Vagina (tissue), 2 donors: ENCODE data around the gene SDR9C7. TPM values are rescaled to one million over a fixed set of nuclear protein-coding genes. Genes with fewer than 3 reads are reported as not detected.
"Not testable (repeated sequence)": the region's sequence is repeated elsewhere in the genome, so short reads cannot be mapped to it uniquely, and the experiment has no call there.

Experiments used
- DNase-seq, 2 donors: peaks; one replicate each; pipeline ENCODE4 v3.0.0-alpha.2; 2017; ENCODE audit errors: extremely low spot score in 2 of 2
- H3K27ac ChIP-seq: fragments of 200-600 bp; sonication (generic); one replicate; pipeline ENCODE4 v1.5.1; 2019
- H3K27me3 ChIP-seq: fragments of 200-600 bp; sonication (generic); one replicate; pipeline ENCODE4 v1.5.1; 2019
- H3K36me3 ChIP-seq, 2 donors: fragments of 200-600 bp; sonication (generic); one replicate each; pipeline ENCODE4 v1.5.1; 2017 to 2019
- H3K4me1 ChIP-seq: fragments of 200-600 bp; sonication (generic); one replicate; pipeline ENCODE4 v1.5.1; 2019
- H3K4me3 ChIP-seq, 2 donors: fragments of 200-600 bp; sonication (generic); 1 replicate in 1 of 2; 2 replicates in 1 of 2; pipeline ENCODE4 v1.5.1; 2016 to 2019
- H3K9me3 ChIP-seq: fragments of 200-600 bp; sonication (generic); one replicate; pipeline ENCODE4 v1.5.1; 2019
- CTCF ChIP-seq, 3 experiments: fragments of 450-650 bp in 2 of 3; fragments of 200-600 bp in 1 of 3; sonication (generic) in 1 of 3; IDR thresholded peaks; one replicate each; pipeline ENCODE4 v1.5.1; 2017 to 2019; ENCODE audit warnings: antibody characterized with exemption in 3 of 3, mild to moderate bottlenecking in 2 of 3, moderate library complexity in 2 of 3
- POLR2A ChIP-seq, 2 donors: fragments of 450-650 bp; IDR thresholded peaks; one replicate each; pipeline ENCODE4 v1.6.1; 2017; ENCODE audit warnings: antibody characterized with exemption in 2 of 2, mild to moderate bottlenecking in 2 of 2, moderate library complexity in 2 of 2
- POLR2AphosphoS5 ChIP-seq, 2 donors: sonication (generic); formaldehyde crosslinking; IDR thresholded peaks; one replicate each; pipeline ENCODE4 v1.9.0; 2017; ENCODE audit warnings: antibody characterized with exemption in 2 of 2, mild to moderate bottlenecking in 2 of 2, low read depth in 1 of 2; ENCODE audit not compliant: insufficient read depth in 1 of 2
- intact Hi-C: fragments of 100-400 bp; cut with DNase I; formaldehyde crosslinking; loops from one replicate; pipeline ENCODE4 v1.15.1; 2023
- total RNA-seq: library from RNA; depleted of rRNA; stranded (reverse); fragments of >200 nt; gene quantifications from one replicate; pipeline ENCODE4 v1.2.3, GENCODE V29; 2016

SDR9C7 gene
- total RNA-seq, 1 donor from 2014 or later, result 11.0 TPM

DNA sequence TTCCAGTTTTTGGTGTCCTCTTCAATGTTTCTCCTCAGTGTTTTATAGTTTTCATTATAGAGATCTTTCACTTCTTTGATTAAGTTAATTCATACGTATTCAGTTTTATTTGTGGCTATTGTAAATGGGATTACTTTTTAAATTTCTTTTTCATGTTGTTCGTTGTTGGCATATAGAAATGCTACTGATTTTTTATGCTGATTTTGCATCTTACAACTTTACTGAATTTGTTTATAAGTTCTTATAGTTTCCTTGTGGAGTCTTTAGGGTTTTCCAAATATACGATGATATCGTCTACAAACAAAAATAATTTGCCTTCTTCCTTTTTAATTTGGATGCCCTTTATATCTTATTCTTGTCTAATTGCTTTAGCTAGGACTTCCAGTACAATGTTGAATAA, 9.7 kb upstream of the SDR9C7 start:
- peaks cover 15% of the 10 kb centered on the region for H3K4me1 ChIP-seq
- intact Hi-C loops, result no loop called here

DNA sequence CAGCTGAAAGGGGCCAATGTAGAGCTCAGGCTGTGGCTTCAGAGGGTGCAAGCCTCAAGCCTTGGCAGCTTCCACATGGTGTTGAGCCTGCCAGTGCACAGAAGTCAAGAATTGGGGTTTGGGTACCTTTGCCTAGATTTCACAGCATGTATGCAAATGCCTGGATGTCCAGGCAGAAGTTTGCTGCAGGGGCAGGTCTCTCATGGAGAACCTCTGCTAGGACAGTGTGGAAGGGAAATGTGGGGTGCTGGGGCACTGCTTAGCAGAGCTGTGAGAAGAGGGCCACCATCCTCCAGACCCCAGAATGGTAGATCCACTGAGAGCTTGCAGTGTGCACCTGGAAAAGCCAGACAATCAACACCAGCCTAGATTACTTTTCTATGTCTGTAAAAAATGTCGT, 9.2 kb upstream of the SDR9C7 start:
- H3K9me3 ChIP-seq, H3K27me3 ChIP-seq, intact Hi-C loops, DNase-seq, H3K27ac ChIP-seq, H3K4me3 ChIP-seq, H3K36me3 ChIP-seq: not testable (repeated sequence)
- peaks cover 15% of the 10 kb centered on the region for H3K4me1 ChIP-seq

More for the DNA sequence above, 9.7 kb upstream of the SDR9C7 start:
- no peak for TF ChIP-seq CTCF (IDR thresholded peaks at IDR 0.05)
- TF ChIP-seq POLR2AphosphoS5 (IDR thresholded peaks at IDR 0.05; ENCODE audit: insufficient read depth in 1 of 2, low read depth in 1 of 2), result no peak
- no peak for TF ChIP-seq POLR2A (IDR thresholded peaks at IDR 0.05)
- H3K27me3 ChIP-seq, result no peaks in the 10 kb centered on the region
- no peak overlapping the region for H3K27ac ChIP-seq
- H3K4me3 ChIP-seq, result no peak overlapping the region
- no peaks in the 10 kb centered on the region for H3K36me3 ChIP-seq
- DNase-seq, result no peak
- H3K9me3 ChIP-seq, result no peaks in the 10 kb centered on the region

GRCh38 chr12:56941299-56942017, 7.2 kb upstream of the SDR9C7 start:
- Histone ChIP-seq H3K9me3 (no peaks in the 10 kb centered on the region), H3K4me1 (peaks cover 15% of the 10 kb centered on the region), H3K36me3 (no peaks in the 10 kb centered on the region), H3K27me3 (no peaks in the 10 kb centered on the region), H3K27ac (peak overlapping the region; percentile 72), H3K4me3 (no peak overlapping the region)
- peak; percentile 89 to 96 for DNase-seq
- TF ChIP-seq POLR2AphosphoS5 (IDR thresholded peaks at IDR 0.05; ENCODE audit: insufficient read depth in 1 of 2, low read depth in 1 of 2), result peak; percentile 21 to 70
- TF ChIP-seq CTCF (IDR thresholded peaks at IDR 0.05), result no peak
- no peak for TF ChIP-seq POLR2A (IDR thresholded peaks at IDR 0.05)
- intact Hi-C loops, result no loop called here

- H3K4me3 ChIP-seq, DNase-seq, H3K27me3 ChIP-seq, intact Hi-C loops, H3K27ac ChIP-seq, H3K9me3 ChIP-seq, H3K36me3 ChIP-seq: not testable (repeated sequence)
- peaks cover 15% of the 10 kb centered on the region for H3K4me1 ChIP-seq
Observed at GRCh38 chr12:56940942-56941298, 6.7 kb upstream of the SDR9C7 start.

- Histone ChIP-seq H3K27me3 (no peaks in the 10 kb centered on the region), H3K4me1 (peaks cover 13% of the 10 kb centered on the region), H3K27ac (no peak overlapping the region), H3K4me3 (no peak overlapping the region), H3K36me3 (no peaks in the 10 kb centered on the region), H3K9me3 (no peaks in the 10 kb centered on the region)
- intact Hi-C loops, result no loop called here
- no peak for DNase-seq
- TF ChIP-seq POLR2AphosphoS5 (IDR thresholded peaks at IDR 0.05; ENCODE audit: insufficient read depth in 1 of 2, low read depth in 1 of 2), result no peak
- no peak for TF ChIP-seq CTCF (IDR thresholded peaks at IDR 0.05)
- TF ChIP-seq POLR2A (IDR thresholded peaks at IDR 0.05), result no peak
Observed at GRCh38 chr12:56935752-56936151, 1.5 kb upstream of the SDR9C7 start.

DNA sequence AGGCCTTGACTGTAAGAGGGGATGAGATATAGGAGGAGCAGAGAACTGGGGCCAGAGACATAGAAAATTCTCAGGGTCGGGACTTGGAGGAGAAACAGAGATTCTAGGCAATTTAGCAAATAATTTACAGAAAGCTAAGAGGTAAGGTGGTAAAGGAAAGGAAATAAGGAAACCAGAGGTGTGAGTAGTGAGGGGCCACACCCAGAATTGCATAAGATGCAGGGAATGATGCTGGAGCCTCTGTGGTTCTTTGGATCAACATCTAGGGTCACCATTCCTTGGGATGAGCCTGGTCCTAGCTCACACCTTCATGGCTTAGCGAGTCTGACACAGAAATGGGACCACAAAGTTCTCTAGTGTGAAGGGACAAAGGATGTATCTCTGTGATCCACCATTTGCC, 949 bp upstream of the SDR9C7 start:
- no peaks in the 10 kb centered on the region for H3K27me3 ChIP-seq
- intact Hi-C loops, result no loop called here
- H3K36me3 ChIP-seq, result no peaks in the 10 kb centered on the region
- TF ChIP-seq POLR2A (IDR thresholded peaks at IDR 0.05) (no peak), CTCF (IDR thresholded peaks at IDR 0.05) (no peak), POLR2AphosphoS5 (IDR thresholded peaks at IDR 0.05; ENCODE audit: insufficient read depth in 1 of 2, low read depth in 1 of 2) (no peak)
- no peak overlapping the region for H3K27ac ChIP-seq
- DNase-seq, result no peak
- H3K4me3 ChIP-seq, result no peak overlapping the region
- peaks cover 13% of the 10 kb centered on the region for H3K4me1 ChIP-seq
- H3K9me3 ChIP-seq, result no peaks in the 10 kb centered on the region
